ENCODE data around the gene BORCS5. TPM values are rescaled to one million over a fixed set of nuclear protein-coding genes. Genes with fewer than 3 reads are reported as not detected.

BORCS5 gene
- total RNA-seq, 2 donors from 2014 or later: 5.6 to 18.4 TPM

- Histone ChIP-seq H3K9me3 (no peaks in the 10 kb centered on the region), H3K4me1 (peaks cover 22% of the 10 kb centered on the region), H3K27ac (peak overlapping the region in 1 of 4 donors; percentile 41), H3K27me3 (no peaks in the 10 kb centered on the region), H3K4me3 (no peak overlapping the region), H3K36me3 (replicated peaks in 1 of 2; ENCODE audit: insufficient read depth in 1 of 2, low read depth in 2 of 2) (no peaks in the 10 kb centered on the region)
- ATAC-seq (no peak), DNase-seq (no peak)
- intact Hi-C loops (cut with DNase I): no loop called here
- no peak for TF ChIP-seq POLR2A (IDR thresholded peaks at IDR 0.05)
- no peak for TF ChIP-seq CTCF (IDR thresholded peaks at IDR 0.05)
- WGBS, 2 donors: 80 to 81% methylated on average over 4 of the region's 4 CpGs
Observed at GRCh38 chr12:12433203-12433731, 76.4 kb downstream of the BORCS5 start.

GRCh38 chr12:12436831-12437345 is 80.0 kb downstream of the BORCS5 start:
- ATAC-seq (no peak), DNase-seq (no peak)
- intact Hi-C loops (cut with DNase I): no loop called here
- TF ChIP-seq CTCF (IDR thresholded peaks at IDR 0.05): no peak
- no peak for TF ChIP-seq POLR2A (IDR thresholded peaks at IDR 0.05)
- Histone ChIP-seq H3K27ac (no peak overlapping the region), H3K4me3 (no peak overlapping the region), H3K4me1 (peaks cover 27% of the 10 kb centered on the region), H3K27me3 (no peaks in the 10 kb centered on the region), H3K9me3 (no peaks in the 10 kb centered on the region), H3K36me3 (replicated peaks in 1 of 2; ENCODE audit: insufficient read depth in 1 of 2, low read depth in 2 of 2) (no peaks in the 10 kb centered on the region)
- WGBS, 2 donors: 95 to 100% methylated on average over 2 of the region's 2 CpGs

- Histone ChIP-seq H3K4me3 (no peak overlapping the region), H3K27me3 (no peaks in the 10 kb centered on the region), H3K36me3 (replicated peaks in 1 of 2; ENCODE audit: insufficient read depth in 1 of 2, low read depth in 2 of 2) (no peaks in the 10 kb centered on the region), H3K9me3 (no peaks in the 10 kb centered on the region), H3K4me1 (peaks cover 33% of the 10 kb centered on the region), H3K27ac (no peak overlapping the region)
- ATAC-seq: peak; percentile 15
- DNase-seq: peak in 1 of 4 donors; percentile 37
- intact Hi-C loops (cut with DNase I): no loop called here
- WGBS, 2 donors: 78 to 82% methylated on average over 6 of the region's 6 CpGs
- TF ChIP-seq POLR2A (IDR thresholded peaks at IDR 0.05) (no peak), CTCF (IDR thresholded peaks at IDR 0.05) (no peak)
Observed at GRCh38 chr12:12439636-12440035, 82.8 kb downstream of the BORCS5 start.

GRCh38 chr12:12440784-12441428 is 84.0 kb downstream of the BORCS5 start:
- peaks cover 33% of the 10 kb centered on the region for H3K4me1 ChIP-seq
- no peaks in the 10 kb centered on the region for H3K9me3 ChIP-seq
- H3K36me3 ChIP-seq (replicated peaks in 1 of 2; ENCODE audit: insufficient read depth in 1 of 2, low read depth in 2 of 2): no peaks in the 10 kb centered on the region
- DNase-seq (no peak), ATAC-seq (no peak)
- no peak overlapping the region for H3K4me3 ChIP-seq
- no peaks in the 10 kb centered on the region for H3K27me3 ChIP-seq
- peak overlapping the region in 1 of 4 donors; percentile 36 for H3K27ac ChIP-seq
- intact Hi-C loops (cut with DNase I): no loop called here
- WGBS, 2 donors: 74 to 88% methylated on average over 4 of the region's 4 CpGs
- TF ChIP-seq CTCF (IDR thresholded peaks at IDR 0.05): no peak
- no peak for TF ChIP-seq POLR2A (IDR thresholded peaks at IDR 0.05)

- Histone ChIP-seq H3K36me3 (replicated peaks in 1 of 2; ENCODE audit: insufficient read depth in 1 of 2, low read depth in 2 of 2) (no peaks in the 10 kb centered on the region), H3K4me1 (peaks cover 33% of the 10 kb centered on the region), H3K4me3 (no peak overlapping the region), H3K27ac (peak overlapping the region in 2 of 4 donors; percentile 36 to 65), H3K9me3 (no peaks in the 10 kb centered on the region), H3K27me3 (no peaks in the 10 kb centered on the region)
- DNase-seq (no peak), ATAC-seq (no peak)
- intact Hi-C loops (cut with DNase I): no loop called here
- TF ChIP-seq CTCF (IDR thresholded peaks at IDR 0.05) (no peak), POLR2A (IDR thresholded peaks at IDR 0.05) (no peak)
- WGBS, 2 donors: 96 to 98% methylated on average over 2 of the region's 2 CpGs
Observed at GRCh38 chr12:12441429-12441807, 84.5 kb downstream of the BORCS5 start.

All from body of pancreas (tissue), 4 donors.